Measurements from ENCODE around the gene ZBTB32.
"Not testable (repeated sequence)": the region's sequence is repeated elsewhere in the genome, so short reads cannot be mapped to it uniquely, and the experiment has no call there.

ZBTB32 gene

DNA sequence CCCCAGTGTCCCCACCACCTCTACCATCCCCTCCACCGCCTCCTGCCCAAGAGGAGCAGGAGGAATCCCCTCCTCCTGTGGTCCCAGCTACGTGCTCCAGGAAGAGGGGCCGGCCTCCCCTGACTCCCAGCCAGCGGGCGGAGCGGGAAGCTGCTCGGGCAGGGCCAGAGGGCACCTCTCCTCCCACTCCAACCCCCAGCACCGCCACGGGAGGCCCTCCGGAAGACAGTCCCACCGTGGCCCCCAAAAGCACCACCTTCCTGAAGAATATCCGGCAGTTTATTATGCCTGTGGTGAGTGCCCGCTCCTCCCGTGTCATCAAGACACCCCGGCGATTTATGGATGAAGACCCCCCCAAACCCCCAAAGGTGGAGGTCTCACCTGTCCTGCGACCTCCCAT is 16.3 kb downstream of the ZBTB32 start:
- DNase-seq: no peak
- H3K4me1 ChIP-seq: no peaks in the 10 kb centered on the region
- TF ChIP-seq, protein P1, sequence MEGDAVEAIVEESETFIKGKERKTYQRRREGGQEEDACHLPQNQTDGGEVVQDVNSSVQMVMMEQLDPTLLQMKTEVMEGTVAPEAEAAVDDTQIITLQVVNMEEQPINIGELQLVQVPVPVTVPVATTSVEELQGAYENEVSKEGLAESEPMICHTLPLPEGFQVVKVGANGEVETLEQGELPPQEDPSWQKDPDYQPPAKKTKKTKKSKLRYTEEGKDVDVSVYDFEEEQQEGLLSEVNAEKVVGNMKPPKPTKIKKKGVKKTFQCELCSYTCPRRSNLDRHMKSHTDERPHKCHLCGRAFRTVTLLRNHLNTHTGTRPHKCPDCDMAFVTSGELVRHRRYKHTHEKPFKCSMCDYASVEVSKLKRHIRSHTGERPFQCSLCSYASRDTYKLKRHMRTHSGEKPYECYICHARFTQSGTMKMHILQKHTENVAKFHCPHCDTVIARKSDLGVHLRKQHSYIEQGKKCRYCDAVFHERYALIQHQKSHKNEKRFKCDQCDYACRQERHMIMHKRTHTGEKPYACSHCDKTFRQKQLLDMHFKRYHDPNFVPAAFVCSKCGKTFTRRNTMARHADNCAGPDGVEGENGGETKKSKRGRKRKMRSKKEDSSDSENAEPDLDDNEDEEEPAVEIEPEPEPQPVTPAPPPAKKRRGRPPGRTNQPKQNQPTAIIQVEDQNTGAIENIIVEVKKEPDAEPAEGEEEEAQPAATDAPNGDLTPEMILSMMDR (IDR thresholded peaks at IDR 0.05; ENCODE audit: low read depth, low read length): no peak
- H3K27me3 ChIP-seq: no peaks in the 10 kb centered on the region
- H3K36me3 ChIP-seq: peaks cover 52% of the 10 kb centered on the region
- H3K9me3 ChIP-seq: no peaks in the 10 kb centered on the region
- H3K4me3 ChIP-seq (ENCODE audit: low read depth, low read length): no peak overlapping the region

GRCh38 chr19:35721374-35721773 is 17.0 kb downstream of the ZBTB32 start:
- Histone ChIP-seq H3K4me3 (ENCODE audit: low read depth, low read length) (no peak overlapping the region), H3K36me3 (peaks cover 59% of the 10 kb centered on the region), H3K27me3 (no peaks in the 10 kb centered on the region), H3K9me3 (no peaks in the 10 kb centered on the region), H3K4me1 (no peaks in the 10 kb centered on the region)
- no peak for DNase-seq
- TF ChIP-seq, protein P1 (IDR thresholded peaks at IDR 0.05; ENCODE audit: low read depth, low read length): no peak

GRCh38 chr19:35722461-35722860 is 18.1 kb downstream of the ZBTB32 start:
- H3K36me3 ChIP-seq: peaks cover 67% of the 10 kb centered on the region
- no peaks in the 10 kb centered on the region for H3K4me1 ChIP-seq

DNA sequence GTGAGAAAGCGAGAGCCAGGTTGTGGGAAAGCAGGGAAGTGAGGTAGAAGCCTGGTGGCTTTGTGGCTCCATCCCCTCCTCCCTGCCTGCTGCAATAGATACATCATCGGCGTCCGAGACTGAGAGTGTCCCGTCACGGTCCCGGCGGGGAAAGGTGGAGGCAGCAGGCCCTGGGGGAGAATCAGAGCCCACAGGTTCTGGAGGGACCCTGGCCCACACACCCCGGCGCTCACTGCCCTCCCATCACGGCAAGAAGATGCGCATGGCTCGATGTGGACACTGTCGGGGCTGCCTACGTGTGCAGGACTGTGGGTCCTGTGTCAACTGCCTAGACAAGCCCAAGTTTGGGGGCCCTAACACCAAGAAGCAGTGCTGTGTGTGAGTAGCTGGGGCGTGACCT is 18.5 kb downstream of the ZBTB32 start:
- TF ChIP-seq, protein P1 (IDR thresholded peaks at IDR 0.05; ENCODE audit: low read depth, low read length): no peak
- no peak for DNase-seq
- Histone ChIP-seq H3K4me3 (ENCODE audit: low read depth, low read length) (no peak overlapping the region), H3K4me1 (no peaks in the 10 kb centered on the region), H3K36me3 (peaks cover 72% of the 10 kb centered on the region), H3K27me3 (no peaks in the 10 kb centered on the region), H3K9me3 (no peaks in the 10 kb centered on the region)

More at GRCh38 chr19:35722461-35722860, 18.1 kb downstream of the ZBTB32 start:
- DNase-seq: no peak
- TF ChIP-seq, protein P1 (IDR thresholded peaks at IDR 0.05; ENCODE audit: low read depth, low read length): no peak
- Histone ChIP-seq H3K27me3 (no peaks in the 10 kb centered on the region), H3K9me3 (no peaks in the 10 kb centered on the region), H3K4me3 (ENCODE audit: low read depth, low read length) (no peak overlapping the region)

GRCh38 chr19:35723671-35724070 is 19.3 kb downstream of the ZBTB32 start:
- no peaks in the 10 kb centered on the region for H3K4me1 ChIP-seq
- no peak overlapping the region for H3K4me3 ChIP-seq (ENCODE audit: low read depth, low read length)
- H3K9me3 ChIP-seq: no peaks in the 10 kb centered on the region
- no peaks in the 10 kb centered on the region for H3K27me3 ChIP-seq
- peaks cover 79% of the 10 kb centered on the region for H3K36me3 ChIP-seq
- DNase-seq: no peak
- TF ChIP-seq, protein P1 (IDR thresholded peaks at IDR 0.05; ENCODE audit: low read depth, low read length): no peak

GRCh38 chr19:35724132-35724531 is 19.8 kb downstream of the ZBTB32 start:
- H3K4me3 ChIP-seq (ENCODE audit: low read depth, low read length); H3K4me1 ChIP-seq; H3K27me3 ChIP-seq; DNase-seq; H3K9me3 ChIP-seq: not testable (repeated sequence)
- H3K36me3 ChIP-seq: peaks cover 84% of the 10 kb centered on the region

DNA sequence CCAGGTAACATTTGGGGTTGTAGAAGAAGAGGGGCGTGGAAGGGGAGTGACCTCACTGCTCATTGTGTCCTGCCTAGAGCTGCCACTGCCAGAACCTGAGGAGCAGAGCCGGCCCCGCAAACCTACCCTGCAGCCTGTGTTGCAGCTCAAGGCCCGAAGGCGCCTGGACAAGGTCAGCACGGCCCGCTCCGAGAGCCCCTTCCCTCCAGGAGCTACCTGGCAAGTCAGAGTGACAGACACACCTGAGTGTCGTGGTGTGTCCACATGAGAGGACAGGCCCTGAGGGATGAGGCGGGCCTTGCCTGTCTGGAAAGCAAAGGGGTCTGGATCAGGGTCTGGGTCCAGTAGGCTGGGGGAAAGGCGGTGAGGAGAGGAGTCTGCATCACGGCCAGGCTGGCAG is 20.2 kb downstream of the ZBTB32 start:
- H3K27me3 ChIP-seq: no peaks in the 10 kb centered on the region
- no peaks in the 10 kb centered on the region for H3K9me3 ChIP-seq
- no peak overlapping the region for H3K4me3 ChIP-seq (ENCODE audit: low read depth, low read length)
- no peaks in the 10 kb centered on the region for H3K4me1 ChIP-seq
- no peak for DNase-seq
- H3K36me3 ChIP-seq: peaks cover 88% of the 10 kb centered on the region
- TF ChIP-seq, protein P1 (IDR thresholded peaks at IDR 0.05; ENCODE audit: low read depth, low read length): no peak

All from BE2C (cell line).